GM23338 (cell line): ENCODE measurements around the gene PRPF38A. TPM values are rescaled to one million over a fixed set of nuclear protein-coding genes. Genes with fewer than 3 reads are reported as not detected.

Experiments used
- EZH2phosphoT487 ChIP-seq: fragments of 200-600 bp; sonication (generic); IDR thresholded peaks from one replicate; pipeline ENCODE4 v1.8.1; 2018; ENCODE audit warnings: antibody characterized with exemption; ENCODE audit not compliant: unreplicated experiment
- ZNF114 ChIP-seq: fragments of 250-450 bp; sonication (Bioruptor Pico); IDR thresholded peaks from 2 replicates; pipeline ENCODE4 v1.5.0; 2020; ENCODE audit warnings: mild to moderate bottlenecking, moderate library complexity
- polyA plus RNA-seq: library from polyadenylated mRNA; unstranded; fragments of >200 nt; fragmentation: Nextera tagmentation; extraction: Ambion mirVana; gene quantifications from 2 replicates; pipeline ENCODE4 v1.2.1, GENCODE V29; 2016
- total RNA-seq: library from RNA; depleted of rRNA; stranded (reverse); fragments of >200 nt; shearing (Covaris generic); gene quantifications from 2 replicates; pipeline ENCODE4 v1.2.3, GENCODE V29; 2014; rRNA removed
- TF ChIP-seq, protein P1 (sequence below): IDR thresholded peaks from 2 replicates; pipeline ENCODE4 v1.6.1; 2016; ENCODE audit warnings: antibody characterized with exemption
- TF ChIP-seq, protein P2 (sequence below): IDR thresholded peaks from one replicate; pipeline ENCODE4 v1.6.1; 2018; ENCODE audit warnings: antibody characterized with exemption; ENCODE audit not compliant: unreplicated experiment
- TF ChIP-seq, protein P3 (sequence below), 2 experiments: fragments of 200-600 bp in 1 of 2; sonication (generic) in 1 of 2; conservative IDR thresholded peaks; 2 replicates each; pipeline versions ENCODE4 v1.5.1 to v1.6.1; 2016 to 2017; ENCODE audit warnings: antibody characterized with exemption in 2 of 2, low read depth in 2 of 2, mild to moderate bottlenecking in 2 of 2, moderate library complexity in 1 of 2

PRPF38A gene
- total and polyA plus RNA-seq, 2 experiments from 2014 or later: 24.8 to 40.3 TPM

DNA sequence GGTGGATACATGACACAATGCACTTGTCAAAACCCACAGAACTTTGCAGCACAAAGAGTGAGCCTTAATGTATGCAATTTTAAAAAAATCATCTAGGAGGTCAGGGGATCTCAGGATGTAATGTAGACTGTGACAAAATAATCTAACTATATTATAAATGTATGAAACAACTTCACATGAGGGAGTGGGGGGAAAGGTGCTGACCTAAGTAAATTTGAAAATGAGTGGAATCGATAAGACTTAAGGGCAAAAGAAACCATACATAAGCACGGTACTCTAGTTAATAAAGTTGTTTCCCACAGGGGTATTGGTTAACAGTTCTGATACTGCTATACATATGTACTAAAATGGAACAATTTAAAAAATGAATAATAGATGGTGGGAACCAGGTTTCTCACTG, 64.7 kb downstream of the PRPF38A start (continued):
- TF ChIP-seq, protein P1, sequence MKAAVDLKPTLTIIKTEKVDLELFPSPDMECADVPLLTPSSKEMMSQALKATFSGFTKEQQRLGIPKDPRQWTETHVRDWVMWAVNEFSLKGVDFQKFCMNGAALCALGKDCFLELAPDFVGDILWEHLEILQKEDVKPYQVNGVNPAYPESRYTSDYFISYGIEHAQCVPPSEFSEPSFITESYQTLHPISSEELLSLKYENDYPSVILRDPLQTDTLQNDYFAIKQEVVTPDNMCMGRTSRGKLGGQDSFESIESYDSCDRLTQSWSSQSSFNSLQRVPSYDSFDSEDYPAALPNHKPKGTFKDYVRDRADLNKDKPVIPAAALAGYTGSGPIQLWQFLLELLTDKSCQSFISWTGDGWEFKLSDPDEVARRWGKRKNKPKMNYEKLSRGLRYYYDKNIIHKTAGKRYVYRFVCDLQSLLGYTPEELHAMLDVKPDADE: no peak
- TF ChIP-seq, protein P2, sequence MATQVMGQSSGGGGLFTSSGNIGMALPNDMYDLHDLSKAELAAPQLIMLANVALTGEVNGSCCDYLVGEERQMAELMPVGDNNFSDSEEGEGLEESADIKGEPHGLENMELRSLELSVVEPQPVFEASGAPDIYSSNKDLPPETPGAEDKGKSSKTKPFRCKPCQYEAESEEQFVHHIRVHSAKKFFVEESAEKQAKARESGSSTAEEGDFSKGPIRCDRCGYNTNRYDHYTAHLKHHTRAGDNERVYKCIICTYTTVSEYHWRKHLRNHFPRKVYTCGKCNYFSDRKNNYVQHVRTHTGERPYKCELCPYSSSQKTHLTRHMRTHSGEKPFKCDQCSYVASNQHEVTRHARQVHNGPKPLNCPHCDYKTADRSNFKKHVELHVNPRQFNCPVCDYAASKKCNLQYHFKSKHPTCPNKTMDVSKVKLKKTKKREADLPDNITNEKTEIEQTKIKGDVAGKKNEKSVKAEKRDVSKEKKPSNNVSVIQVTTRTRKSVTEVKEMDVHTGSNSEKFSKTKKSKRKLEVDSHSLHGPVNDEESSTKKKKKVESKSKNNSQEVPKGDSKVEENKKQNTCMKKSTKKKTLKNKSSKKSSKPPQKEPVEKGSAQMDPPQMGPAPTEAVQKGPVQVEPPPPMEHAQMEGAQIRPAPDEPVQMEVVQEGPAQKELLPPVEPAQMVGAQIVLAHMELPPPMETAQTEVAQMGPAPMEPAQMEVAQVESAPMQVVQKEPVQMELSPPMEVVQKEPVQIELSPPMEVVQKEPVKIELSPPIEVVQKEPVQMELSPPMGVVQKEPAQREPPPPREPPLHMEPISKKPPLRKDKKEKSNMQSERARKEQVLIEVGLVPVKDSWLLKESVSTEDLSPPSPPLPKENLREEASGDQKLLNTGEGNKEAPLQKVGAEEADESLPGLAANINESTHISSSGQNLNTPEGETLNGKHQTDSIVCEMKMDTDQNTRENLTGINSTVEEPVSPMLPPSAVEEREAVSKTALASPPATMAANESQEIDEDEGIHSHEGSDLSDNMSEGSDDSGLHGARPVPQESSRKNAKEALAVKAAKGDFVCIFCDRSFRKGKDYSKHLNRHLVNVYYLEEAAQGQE: no peak
- TF ChIP-seq, protein P3, sequence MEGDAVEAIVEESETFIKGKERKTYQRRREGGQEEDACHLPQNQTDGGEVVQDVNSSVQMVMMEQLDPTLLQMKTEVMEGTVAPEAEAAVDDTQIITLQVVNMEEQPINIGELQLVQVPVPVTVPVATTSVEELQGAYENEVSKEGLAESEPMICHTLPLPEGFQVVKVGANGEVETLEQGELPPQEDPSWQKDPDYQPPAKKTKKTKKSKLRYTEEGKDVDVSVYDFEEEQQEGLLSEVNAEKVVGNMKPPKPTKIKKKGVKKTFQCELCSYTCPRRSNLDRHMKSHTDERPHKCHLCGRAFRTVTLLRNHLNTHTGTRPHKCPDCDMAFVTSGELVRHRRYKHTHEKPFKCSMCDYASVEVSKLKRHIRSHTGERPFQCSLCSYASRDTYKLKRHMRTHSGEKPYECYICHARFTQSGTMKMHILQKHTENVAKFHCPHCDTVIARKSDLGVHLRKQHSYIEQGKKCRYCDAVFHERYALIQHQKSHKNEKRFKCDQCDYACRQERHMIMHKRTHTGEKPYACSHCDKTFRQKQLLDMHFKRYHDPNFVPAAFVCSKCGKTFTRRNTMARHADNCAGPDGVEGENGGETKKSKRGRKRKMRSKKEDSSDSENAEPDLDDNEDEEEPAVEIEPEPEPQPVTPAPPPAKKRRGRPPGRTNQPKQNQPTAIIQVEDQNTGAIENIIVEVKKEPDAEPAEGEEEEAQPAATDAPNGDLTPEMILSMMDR (conservative IDR thresholded peaks at IDR 0.05; ENCODE audit: low read depth in 2 of 2): no peak
- TF ChIP-seq EZH2phosphoT487 (no peak), ZNF114 (no peak)

Other genes starting within 250 kb of the PRPF38A start
- 11.3 and 13.1 TPM in 2 replicates for gene CC2D1B, start 38.4 kb upstream of the PRPF38A start, total RNA-seq
- 5.7 and 6.0 TPM in 2 replicates for gene CC2D1B, start 38.4 kb upstream of the PRPF38A start, polyA plus RNA-seq
- 54.4 and 55.0 TPM in 2 replicates for gene ORC1, start 179 bp upstream of the PRPF38A start, total RNA-seq
- 13.0 and 15.1 TPM in 2 replicates for gene ORC1, start 179 bp upstream of the PRPF38A start, polyA plus RNA-seq
- 46.0 and 69.9 TPM in 2 replicates for gene TUT4, start 148.5 kb downstream of the PRPF38A start, total RNA-seq
- gene TUT4, start 148.5 kb downstream of the PRPF38A start, polyA plus RNA-seq: 94.7 and 116 TPM in 2 replicates
- 19.8 and 20.9 TPM in 2 replicates for gene GPX7, start 197.8 kb downstream of the PRPF38A start, total RNA-seq
- 10.4 and 12.8 TPM in 2 replicates for gene GPX7, start 197.8 kb downstream of the PRPF38A start, polyA plus RNA-seq
- gene SHISAL2A, start 228.6 kb downstream of the PRPF38A start, total RNA-seq: 0.10 TPM in 1 of 2 replicates, not detected in the other
- 1.2 and 1.7 TPM in 2 replicates for gene SHISAL2A, start 228.6 kb downstream of the PRPF38A start, polyA plus RNA-seq